Hippocampal formation (tissue), 2 donors: Measurements from ENCODE around the gene TMEM178A.
"Not testable (repeated sequence)": the region's sequence is repeated elsewhere in the genome, so short reads cannot be mapped to it uniquely, and the experiment has no call there.

Source experiments
- DNase-seq, 2 donors: peaks; one replicate each; lab custom pipeline; 2025; lab: John Stamatoyannopoulos, UW

Gene TMEM178A

GRCh38 chr2:39647104-39647765, 18.5 kb upstream of the TMEM178A start:
- no peak for DNase-seq

GRCh38 chr2:39648580-39648979, 17.1 kb upstream of the TMEM178A start:
- DNase-seq = no peak

- DNase-seq = no peak
Observed at GRCh38 chr2:39649511-39649910, 16.2 kb upstream of the TMEM178A start.

DNA sequence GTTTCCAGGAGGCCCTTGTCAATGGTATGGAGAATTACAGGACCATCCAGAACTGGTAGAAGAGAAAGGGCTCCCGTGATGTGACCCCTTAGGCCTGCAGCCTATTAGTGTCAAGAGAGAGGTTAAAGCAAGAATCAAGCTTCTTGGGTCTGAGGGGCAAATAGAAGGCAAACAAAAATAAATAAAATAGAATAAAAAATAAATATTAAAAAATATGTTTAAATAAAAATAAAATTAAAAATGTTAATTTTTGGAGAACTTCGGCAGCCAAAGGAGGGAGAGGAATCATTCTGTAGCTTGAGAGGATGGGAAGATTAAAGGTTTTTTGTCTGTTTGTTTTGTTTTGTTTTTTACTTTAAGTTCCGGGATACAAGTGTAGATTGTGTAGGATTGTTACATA, 15.2 kb upstream of the TMEM178A start:
- no peak for DNase-seq

DNA sequence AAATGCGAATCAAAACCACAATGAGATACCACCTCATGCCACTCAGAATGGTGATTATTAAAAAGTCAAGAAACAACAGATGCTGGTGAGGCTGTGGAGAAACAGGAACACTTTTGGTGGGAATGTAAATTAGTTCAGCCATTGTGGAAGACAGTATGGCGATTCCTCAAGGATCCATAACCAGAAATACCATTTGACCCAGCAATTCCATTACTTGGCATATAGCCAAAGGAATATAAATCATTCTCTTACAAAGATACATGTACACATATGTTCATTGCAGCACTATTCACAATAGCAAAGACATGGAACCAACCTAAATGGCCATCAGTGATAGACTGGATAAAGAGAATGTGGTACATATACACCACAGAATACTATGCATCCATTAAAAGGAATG, 9.5 kb upstream of the TMEM178A start:
- not testable (repeated sequence) for DNase-seq

DNA sequence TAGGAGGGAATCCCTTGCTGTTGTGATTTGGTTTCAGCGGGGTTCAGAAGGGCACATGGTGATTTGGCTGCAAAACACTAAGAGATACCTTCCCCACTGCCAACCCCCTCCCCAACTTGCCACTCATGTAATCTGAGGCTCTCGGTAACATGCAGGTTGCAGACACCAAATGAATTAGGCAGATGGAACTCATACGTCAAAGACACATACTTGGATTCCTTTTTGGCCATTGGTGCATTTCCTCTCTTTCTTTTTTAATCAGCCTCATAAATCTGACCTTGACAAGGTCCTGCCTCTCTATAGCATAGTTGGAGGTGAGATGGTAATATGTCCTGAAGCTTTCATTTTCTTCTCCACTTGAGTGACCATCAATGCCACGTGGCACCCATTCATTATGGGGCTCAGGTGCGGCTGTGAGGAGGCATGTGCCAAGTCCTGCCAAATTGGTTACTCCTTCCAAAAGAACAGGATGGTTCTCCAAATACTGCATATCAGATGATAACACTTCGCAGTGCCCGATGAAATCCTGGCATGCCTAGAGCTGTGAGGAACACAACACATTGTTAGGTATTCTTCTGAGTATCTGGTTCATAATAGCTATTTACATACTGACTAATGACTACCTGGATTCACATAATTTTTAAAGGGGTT, 8.3 kb upstream of the TMEM178A start:
- DNase-seq = no peak

- DNase-seq = no peak
Observed at GRCh38 chr2:39658371-39658770, 7.3 kb upstream of the TMEM178A start.

GRCh38 chr2:39659765-39660611, 5.7 kb upstream of the TMEM178A start:
- DNase-seq = no peak

DNA sequence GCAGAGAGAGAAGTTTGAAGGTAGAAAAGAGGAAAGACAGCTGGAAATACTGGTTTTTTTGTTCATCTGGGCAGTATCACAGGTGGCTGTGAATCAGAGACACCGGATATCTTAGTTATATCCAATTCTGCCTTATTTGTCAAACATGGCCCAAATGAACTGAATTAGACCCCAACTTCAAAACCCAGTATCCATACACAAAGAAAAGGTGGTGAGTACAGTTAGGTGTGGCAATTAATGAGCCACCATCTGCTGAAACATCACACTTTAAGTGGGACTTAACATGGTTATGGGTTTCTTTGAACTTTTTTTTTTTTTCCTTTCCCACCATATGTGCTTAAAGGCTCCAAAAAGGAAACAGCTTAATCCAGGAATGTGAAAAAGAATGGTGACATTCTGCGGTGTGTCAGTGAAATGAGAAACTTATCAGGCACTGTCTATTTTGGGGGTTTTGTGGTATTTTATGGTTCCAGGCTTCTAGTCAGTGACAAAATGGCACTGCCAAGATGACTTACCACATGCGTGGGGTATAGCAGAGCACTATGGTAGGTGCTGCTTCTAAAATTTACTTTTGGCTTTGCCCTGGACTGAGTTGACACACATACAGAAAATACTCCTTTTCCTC, 5.0 kb upstream of the TMEM178A start:
- no peak for DNase-seq

DNA sequence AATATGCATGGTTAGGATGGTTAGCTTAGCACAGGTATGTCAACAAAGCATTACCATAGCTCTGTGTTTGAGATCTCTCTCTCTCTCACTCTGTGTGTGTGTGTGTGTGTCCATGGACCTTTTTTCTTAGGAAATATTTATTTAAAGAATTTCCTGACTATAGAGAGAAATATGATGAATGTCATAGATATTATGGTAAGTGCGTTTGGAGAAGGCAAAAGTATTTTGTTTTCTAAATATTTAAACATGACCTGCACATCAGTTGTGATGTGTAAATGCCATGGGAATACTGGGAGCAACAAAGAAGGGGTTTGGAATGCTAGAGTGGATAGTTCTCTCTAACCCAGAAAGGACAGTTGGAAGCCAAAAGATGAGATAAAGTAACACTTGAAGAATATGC, 3.9 kb upstream of the TMEM178A start:
- DNase-seq = no peak

DNA sequence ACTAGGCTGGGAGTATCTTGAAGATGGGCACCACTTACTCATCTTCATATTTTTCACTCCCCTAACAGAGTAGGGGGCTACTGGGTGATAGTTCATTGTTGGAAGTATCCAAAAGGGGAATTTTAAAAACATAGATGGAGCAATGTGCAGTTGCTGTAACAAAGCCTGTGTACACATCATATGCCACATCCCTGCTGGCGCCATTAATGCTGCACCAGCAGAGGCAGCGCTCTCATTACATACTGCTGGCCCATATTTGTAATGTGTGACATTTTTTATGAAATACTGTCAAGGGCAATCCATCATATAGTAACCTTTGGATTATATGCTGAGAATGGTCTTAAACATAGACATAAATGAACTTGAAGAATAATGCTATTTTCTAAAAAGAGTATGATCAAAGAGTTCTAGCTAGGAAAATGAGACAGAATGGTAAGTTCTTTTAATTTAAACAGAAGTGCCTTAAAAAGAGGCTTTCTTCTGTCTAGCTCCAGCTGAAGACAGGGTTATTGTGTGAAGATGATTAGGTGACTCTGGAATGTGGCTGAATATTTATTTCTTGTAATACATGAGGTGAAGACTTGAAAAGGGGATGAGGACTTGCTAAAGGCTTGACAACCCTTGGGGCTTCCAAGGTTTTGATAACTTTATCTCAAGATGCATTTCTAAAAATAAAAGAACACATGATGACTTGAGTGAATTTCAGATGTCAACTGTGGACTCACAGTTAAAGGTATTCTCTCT, 2.4 kb upstream of the TMEM178A start:
- DNase-seq = no peak

DNA sequence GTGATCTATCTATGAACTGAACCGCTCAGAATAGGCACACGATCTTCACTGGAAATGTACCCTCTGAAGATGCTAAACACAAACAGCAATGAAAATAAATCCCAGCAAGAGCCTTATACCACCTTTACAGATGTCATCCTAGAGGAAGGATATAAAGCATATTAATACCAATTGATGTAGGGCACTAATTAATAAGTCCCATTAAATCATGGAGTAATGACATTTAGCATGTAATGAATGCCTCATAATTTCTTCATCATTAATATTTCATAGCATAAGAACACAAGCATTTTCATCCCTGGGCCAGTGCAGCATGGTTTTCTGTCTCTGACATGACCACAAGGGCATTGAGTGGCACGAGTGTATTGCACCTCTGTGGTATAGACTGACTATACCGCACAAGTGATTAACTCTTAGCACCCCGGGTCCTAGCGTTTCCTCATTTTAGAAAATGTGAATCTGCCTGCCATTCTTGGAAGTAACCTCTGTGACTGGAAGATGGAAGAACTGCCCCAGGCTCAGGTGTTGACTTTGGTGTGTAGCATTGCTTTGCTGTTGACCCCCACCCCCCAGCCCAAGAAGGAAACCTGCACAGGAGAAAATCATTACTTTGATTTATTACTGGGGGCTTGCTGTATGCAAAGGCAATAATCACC, 1.4 kb upstream of the TMEM178A start:
- DNase-seq = no peak

- no peak for DNase-seq
Observed at GRCh38 chr2:39664888-39665591, 677 bp upstream of the TMEM178A start.

- DNase-seq = no peak
Observed at GRCh38 chr2:39666491-39667101, 879 bp downstream of the TMEM178A start.

GRCh38 chr2:39667104-39667885, 1.6 kb downstream of the TMEM178A start:
- no peak for DNase-seq

GRCh38 chr2:39667886-39668276, 2.2 kb downstream of the TMEM178A start:
- DNase-seq = no peak

- no peak for DNase-seq
Observed at GRCh38 chr2:39668576-39669080, 2.9 kb downstream of the TMEM178A start.

DNA sequence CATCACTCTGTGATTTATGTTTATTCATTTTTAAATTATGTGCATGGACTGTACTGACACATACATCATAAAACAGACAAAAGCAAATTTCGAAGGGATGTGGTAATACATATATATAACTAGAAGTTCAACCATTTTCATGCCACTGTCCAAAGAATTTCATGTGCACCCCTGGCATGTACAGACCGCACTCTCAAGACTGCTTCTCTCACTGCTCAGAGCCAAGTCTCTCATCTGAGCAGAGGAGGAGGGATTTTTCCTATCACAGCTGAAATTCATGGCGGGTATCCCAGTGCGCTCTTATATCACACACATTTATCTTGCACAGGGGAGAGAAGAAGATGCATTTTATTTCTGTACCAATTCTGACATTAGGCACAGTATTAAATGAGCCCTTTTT, 5.9 kb downstream of the TMEM178A start:
- no peak for DNase-seq

DNA sequence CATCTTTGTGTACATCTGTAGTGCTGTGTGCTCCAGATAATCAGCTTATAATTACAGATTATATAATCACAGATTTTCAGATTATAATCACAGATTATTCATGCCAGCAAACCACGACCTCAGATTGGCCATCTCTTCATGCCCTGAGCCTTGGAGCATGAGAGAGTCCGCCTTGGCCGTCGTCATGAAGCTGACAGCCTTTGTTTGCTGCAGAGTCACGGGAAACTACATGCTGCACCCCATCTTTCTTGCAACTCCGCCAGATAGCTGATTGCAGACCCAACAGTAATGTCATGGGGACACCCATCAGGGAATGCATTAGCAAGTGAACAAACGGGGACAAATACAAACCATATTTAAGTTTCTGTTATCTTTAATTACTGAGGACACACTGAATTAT, 7.3 kb downstream of the TMEM178A start:
- DNase-seq = no peak
